Cardiac fibroblast (primary cell): ENCODE data around the gene NLRC5.
"Not testable (repeated sequence)": the region's sequence is repeated elsewhere in the genome, so short reads cannot be mapped to it uniquely, and the experiment has no call there.

Experiments used
- DNase-seq, 2 donors: peaks; one replicate each; pipeline versions ENCODE4 v3.0.0 to v3.0.0-alpha.2; 2010; ENCODE audit warnings: low read depth in 2 of 2
- H3K4me3 ChIP-seq, 2 donors: replicated peaks in 1 of 2; 1 replicate in 1 of 2; 2 replicates in 1 of 2; pipeline ENCODE4 v1.5.1; 2011; ENCODE audit warnings: low read depth in 2 of 2, low read length in 2 of 2, mild to moderate bottlenecking in 2 of 2, moderate library complexity in 1 of 2
- TF ChIP-seq, protein P1 (sequence below): IDR thresholded peaks from one replicate; pipeline ENCODE4 v1.5.1; 2011; ENCODE audit warnings: low read depth, mild to moderate bottlenecking, low read length, inconsistent platforms

The NLRC5 gene

DNA sequence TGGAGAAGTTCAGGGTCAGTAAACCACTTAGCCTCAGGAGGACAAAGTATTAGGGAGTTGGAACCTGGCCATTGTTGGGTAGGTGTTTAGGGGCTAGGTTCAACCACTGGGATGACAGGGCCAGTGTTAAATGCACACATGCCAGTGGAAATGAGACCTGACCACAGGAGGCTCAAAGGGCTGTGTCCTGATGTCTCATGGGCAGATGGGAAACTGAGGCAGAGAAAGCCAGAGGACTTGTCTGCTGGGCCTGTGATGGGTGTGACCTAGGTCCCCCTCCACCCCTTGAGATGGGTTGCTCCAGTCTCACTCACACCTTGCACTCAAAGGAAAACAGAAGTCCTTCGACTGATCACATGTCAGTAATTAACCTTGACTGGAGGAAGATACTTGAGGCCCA lies 119.1 kb downstream of the NLRC5 start:
- TF ChIP-seq, protein P1, sequence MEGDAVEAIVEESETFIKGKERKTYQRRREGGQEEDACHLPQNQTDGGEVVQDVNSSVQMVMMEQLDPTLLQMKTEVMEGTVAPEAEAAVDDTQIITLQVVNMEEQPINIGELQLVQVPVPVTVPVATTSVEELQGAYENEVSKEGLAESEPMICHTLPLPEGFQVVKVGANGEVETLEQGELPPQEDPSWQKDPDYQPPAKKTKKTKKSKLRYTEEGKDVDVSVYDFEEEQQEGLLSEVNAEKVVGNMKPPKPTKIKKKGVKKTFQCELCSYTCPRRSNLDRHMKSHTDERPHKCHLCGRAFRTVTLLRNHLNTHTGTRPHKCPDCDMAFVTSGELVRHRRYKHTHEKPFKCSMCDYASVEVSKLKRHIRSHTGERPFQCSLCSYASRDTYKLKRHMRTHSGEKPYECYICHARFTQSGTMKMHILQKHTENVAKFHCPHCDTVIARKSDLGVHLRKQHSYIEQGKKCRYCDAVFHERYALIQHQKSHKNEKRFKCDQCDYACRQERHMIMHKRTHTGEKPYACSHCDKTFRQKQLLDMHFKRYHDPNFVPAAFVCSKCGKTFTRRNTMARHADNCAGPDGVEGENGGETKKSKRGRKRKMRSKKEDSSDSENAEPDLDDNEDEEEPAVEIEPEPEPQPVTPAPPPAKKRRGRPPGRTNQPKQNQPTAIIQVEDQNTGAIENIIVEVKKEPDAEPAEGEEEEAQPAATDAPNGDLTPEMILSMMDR = no peak
- H3K4me3 ChIP-seq = no peak overlapping the region
- no peak for DNase-seq

DNA sequence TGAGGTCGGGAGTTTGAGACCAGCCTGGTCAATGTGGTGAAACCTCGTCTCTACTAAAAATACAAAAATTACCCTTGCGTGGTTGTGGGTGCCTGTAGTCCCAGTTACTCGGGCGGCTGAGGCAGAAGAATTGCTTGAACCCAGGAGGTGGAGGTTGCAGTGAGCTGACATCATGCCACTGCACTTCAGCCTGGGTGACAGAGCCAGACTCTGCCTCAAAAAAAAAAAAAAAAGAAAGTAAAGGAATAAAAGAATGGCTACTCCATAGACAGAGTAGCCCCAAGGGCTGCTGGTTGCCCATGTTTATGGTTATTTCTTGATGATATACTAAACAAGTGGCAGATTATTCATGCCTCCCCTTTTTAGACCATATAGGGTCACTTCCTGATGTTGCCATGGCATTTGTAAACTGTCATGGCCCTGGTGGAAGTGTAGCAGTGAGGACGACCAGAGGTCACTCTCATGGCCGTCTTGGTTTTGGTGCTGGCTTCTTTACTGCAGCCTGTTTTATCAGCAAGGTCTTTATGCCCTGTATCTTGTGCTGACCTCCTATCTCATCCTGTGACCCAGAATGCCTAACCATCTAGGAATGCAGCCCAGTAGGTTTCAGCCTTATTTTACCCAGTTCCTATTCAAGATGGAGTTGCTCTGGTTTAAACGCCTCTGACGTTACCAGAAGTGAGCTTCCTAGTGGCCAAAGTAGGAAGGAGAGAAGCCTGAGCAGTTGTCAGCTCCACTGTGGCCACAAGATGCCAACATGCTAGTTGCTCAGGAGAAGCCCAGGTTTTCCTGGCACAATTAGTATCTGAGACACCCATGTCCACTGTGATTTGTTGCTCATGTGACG lies 120.1 kb downstream of the NLRC5 start:
- DNase-seq, H3K4me3 ChIP-seq: not testable (repeated sequence)

DNA sequence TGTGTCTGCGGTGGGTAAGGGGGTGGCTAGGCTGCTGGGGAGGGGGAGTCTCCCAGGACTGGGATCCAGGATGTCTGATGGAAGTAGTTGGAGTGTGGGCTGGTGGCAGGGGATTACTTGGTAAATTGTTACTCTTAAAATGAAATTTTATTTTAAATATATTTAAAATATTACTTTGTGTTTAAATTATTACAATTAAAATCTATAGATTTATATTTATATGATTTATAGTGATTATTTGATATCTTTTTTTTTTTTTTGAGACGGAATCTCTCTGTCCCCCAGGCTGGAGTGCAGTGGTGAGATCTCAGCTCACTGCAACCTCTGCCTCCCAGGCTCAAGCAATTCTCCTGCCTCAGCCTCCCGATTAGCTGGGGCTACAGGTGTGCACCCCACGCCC lies 121.6 kb downstream of the NLRC5 start:
- TF ChIP-seq, protein P1 = no peak
- DNase-seq = no peak
- no peak overlapping the region for H3K4me3 ChIP-seq

DNA sequence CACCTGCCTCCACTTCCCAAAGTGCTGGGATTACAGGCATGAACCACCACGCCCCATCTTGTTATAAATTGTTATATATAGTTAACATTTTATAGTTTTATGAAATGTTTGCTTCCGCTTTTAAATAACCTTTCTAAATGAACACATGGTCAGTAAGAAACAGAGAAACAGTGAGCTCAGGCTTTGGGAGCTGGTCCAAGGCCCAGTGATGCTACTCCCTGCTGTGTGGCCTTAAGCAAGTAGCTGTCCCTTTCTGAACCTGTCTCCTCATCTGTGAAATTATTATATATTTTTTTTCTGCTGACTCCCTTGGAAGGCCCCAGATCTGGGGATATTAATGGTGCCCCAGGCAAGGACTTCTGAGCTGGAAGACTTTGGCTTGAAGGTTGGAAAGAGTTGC lies 122.1 kb downstream of the NLRC5 start:
- DNase-seq = no peak
- TF ChIP-seq, protein P1 = no peak
- H3K4me3 ChIP-seq = no peak overlapping the region

DNA sequence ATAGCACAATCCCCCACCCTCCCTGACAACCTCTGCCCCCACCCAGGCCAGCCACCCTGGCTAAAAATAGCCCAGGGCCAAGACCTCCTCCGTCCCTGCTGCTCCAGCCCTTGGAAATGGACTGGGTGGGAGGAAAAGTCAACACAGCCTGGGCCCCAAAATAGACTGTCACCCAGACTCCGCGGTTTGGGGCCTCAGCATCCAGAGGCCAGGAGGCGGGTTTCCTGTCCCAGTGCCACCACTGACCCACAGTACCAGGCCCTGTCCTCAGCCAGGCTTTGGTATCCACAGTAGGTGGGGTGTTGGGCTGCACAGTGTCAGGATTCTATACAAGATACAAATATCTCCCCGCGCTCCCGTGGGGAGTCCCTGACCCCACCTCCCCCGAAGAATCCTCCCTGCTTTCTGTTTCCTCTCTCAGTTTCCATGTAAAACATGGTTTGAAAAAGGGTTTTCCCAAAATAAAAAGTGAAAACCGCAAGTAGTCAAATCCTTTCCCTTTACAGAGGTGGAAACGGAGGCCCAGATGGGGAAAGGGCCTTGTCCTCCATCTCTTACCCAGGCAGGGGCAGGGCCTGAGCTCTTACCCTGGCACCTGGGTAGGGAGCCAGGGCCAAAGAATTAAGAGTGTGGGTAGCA lies 123.2 kb downstream of the NLRC5 start:
- DNase-seq = no peak
- TF ChIP-seq, protein P1 = no peak
- no peak overlapping the region for H3K4me3 ChIP-seq

DNA sequence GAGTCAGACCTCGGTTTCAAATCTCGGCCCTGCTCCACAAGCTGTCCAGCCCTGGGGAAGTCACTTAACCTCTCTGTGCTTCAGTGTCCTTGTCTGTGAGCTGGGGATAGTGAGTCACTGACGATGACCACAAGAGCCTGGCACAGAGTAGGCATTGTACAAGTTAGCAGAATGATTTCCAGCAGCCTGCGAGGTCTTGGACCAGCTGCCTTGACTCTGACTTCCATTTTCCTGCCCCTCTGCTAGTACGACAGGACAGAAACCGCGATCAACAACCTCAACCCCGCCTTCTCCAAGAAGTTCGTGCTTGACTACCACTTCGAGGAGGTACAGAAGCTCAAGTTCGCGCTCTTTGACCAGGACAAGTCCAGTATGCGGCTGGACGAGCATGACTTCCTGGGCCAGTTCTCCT lies 123.7 kb downstream of the NLRC5 start:
- no peak overlapping the region for H3K4me3 ChIP-seq
- peak; percentile 46 to 61 for DNase-seq
- TF ChIP-seq, protein P1 = no peak

DNA sequence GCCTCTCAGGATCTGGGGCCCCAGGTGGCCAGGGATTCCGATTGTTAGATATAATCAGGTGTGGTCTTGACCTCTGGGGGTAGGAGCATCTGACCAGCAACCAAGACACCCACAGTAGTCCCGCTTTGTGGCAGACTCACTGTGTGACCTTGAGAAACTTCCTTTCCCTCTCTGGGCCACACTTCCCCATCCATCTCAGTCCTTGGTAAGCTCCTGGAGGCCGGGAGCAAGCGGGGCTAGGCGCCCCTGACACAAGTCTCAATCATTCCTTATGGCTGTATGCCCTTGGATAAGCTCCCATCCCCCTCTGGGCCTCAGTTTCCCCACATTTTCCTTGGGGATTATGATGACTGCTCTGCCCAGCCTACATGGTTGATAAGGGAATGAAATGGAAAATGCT lies 124.3 kb downstream of the NLRC5 start:
- DNase-seq = no peak
- TF ChIP-seq, protein P1 = no peak
- no peak overlapping the region for H3K4me3 ChIP-seq
